NCI-H2196 (cell line): Measurements from ENCODE around the gene TMEM131.

ENCODE experiments used
- DNase-seq: peaks from one replicate; lab custom pipeline; 2025; ENCODE audit not compliant: unreplicated experiment; lab: John Stamatoyannopoulos, UW

TMEM131 gene

GRCh38 chr2:97765933-97766332, 229.8 kb downstream of the TMEM131 start:
- no peak for DNase-seq

- no peak for DNase-seq
These were observed 231.0 kb downstream of the TMEM131 start for GRCh38 chr2:97764559-97765263.

- DNase-seq = no peak
These were observed 232.4 kb downstream of the TMEM131 start for GRCh38 chr2:97763176-97763845.

GRCh38 chr2:97761192-97761591, 234.6 kb downstream of the TMEM131 start:
- DNase-seq = no peak

GRCh38 chr2:97760480-97761049, 235.2 kb downstream of the TMEM131 start:
- no peak for DNase-seq

- no peak for DNase-seq
These were observed 235.9 kb downstream of the TMEM131 start for GRCh38 chr2:97759727-97760407.

GRCh38 chr2:97758131-97758705, 237.5 kb downstream of the TMEM131 start:
- no peak for DNase-seq

- no peak for DNase-seq
These were observed 238.7 kb downstream of the TMEM131 start for GRCh38 chr2:97757062-97757461.

- no peak for DNase-seq
These were observed 240.3 kb downstream of the TMEM131 start for GRCh38 chr2:97755491-97755890.

- DNase-seq = no peak
These were observed 240.9 kb downstream of the TMEM131 start for GRCh38 chr2:97754690-97755346.

GRCh38 chr2:97752342-97753334, 243.1 kb downstream of the TMEM131 start:
- no peak for DNase-seq

GRCh38 chr2:97751752-97752151, 244.0 kb downstream of the TMEM131 start:
- peak; percentile 28 for DNase-seq

- DNase-seq = no peak
These were observed 245.7 kb downstream of the TMEM131 start for GRCh38 chr2:97750017-97750416.

GRCh38 chr2:97749581-97749980, 246.2 kb downstream of the TMEM131 start:
- no peak for DNase-seq

- no peak for DNase-seq
These were observed 248.0 kb downstream of the TMEM131 start for GRCh38 chr2:97747716-97748115.

- no peak for DNase-seq
These were observed 248.5 kb downstream of the TMEM131 start for GRCh38 chr2:97747285-97747684.

- no peak for DNase-seq
These were observed 250.1 kb downstream of the TMEM131 start for GRCh38 chr2:97745474-97746174.

GRCh38 chr2:97743913-97744312, 251.8 kb downstream of the TMEM131 start:
- DNase-seq = no peak

- DNase-seq = no peak
These were observed 253.3 kb downstream of the TMEM131 start for GRCh38 chr2:97742381-97742847.
